ENCODE data around the gene MPND.

The MPND gene, protein sequence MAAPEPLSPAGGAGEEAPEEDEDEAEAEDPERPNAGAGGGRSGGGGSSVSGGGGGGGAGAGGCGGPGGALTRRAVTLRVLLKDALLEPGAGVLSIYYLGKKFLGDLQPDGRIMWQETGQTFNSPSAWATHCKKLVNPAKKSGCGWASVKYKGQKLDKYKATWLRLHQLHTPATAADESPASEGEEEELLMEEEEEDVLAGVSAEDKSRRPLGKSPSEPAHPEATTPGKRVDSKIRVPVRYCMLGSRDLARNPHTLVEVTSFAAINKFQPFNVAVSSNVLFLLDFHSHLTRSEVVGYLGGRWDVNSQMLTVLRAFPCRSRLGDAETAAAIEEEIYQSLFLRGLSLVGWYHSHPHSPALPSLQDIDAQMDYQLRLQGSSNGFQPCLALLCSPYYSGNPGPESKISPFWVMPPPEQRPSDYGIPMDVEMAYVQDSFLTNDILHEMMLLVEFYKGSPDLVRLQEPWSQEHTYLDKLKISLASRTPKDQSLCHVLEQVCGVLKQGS

DNA sequence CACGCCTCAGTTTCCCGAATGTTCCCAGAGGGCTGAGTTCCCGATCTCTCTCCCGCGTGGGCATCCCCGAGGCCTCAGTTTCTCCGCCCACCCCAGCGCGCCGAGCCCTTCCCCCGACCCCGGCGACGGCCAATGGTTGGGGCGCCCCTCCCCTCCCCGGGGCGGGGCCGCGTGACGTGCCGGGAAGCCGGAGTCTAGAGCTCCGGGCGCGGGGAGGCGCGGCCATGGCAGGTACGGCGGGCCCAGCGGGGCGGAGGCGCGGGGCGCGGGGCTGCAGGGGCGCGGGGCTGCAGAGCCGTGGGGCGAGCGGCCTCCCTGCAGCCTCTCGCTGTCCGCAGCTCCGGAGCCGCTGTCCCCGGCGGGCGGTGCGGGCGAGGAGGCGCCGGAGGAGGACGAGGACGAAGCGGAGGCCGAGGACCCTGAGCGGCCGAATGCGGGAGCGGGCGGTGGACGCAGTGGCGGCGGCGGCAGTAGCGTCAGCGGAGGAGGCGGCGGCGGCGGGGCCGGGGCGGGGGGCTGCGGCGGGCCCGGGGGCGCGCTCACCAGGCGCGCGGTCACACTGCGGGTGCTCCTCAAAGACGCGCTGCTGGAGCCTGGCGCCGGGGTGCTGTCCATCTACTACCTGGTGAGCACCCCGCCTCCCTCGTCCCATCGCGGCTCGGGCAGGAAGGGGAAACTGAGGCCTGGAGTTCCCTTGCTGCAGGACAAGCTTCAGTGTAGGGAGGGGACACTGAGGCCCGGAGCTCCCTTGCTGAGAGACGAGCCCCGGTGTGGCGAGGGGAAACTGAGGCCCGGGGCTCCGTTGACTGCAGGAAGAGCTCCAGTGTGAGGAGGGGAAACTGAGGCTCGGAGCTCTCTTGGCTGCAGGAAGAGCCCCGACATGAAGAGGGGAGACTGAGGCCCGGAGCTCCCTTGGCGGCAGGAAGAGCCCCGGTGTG is at the start of gene MPND:
MPND (plus strand) TSS at position 193 of the 938 bp plus-strand sequence; CDS start at position 225, 32 bp downstream.
- TF ChIP-seq, protein P1, sequence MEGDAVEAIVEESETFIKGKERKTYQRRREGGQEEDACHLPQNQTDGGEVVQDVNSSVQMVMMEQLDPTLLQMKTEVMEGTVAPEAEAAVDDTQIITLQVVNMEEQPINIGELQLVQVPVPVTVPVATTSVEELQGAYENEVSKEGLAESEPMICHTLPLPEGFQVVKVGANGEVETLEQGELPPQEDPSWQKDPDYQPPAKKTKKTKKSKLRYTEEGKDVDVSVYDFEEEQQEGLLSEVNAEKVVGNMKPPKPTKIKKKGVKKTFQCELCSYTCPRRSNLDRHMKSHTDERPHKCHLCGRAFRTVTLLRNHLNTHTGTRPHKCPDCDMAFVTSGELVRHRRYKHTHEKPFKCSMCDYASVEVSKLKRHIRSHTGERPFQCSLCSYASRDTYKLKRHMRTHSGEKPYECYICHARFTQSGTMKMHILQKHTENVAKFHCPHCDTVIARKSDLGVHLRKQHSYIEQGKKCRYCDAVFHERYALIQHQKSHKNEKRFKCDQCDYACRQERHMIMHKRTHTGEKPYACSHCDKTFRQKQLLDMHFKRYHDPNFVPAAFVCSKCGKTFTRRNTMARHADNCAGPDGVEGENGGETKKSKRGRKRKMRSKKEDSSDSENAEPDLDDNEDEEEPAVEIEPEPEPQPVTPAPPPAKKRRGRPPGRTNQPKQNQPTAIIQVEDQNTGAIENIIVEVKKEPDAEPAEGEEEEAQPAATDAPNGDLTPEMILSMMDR (IDR thresholded peaks at IDR 0.05; ENCODE audit: control insufficient read depth, insufficient read depth, low read depth, low read length, missing control alignments) = no peak
- H3K4me3 ChIP-seq (ENCODE audit: control insufficient read depth, low read depth, low read length) = peak within 1 kb of the TSS; percentile 85
- no peak for DNase-seq (ENCODE audit: low read depth)

DNA sequence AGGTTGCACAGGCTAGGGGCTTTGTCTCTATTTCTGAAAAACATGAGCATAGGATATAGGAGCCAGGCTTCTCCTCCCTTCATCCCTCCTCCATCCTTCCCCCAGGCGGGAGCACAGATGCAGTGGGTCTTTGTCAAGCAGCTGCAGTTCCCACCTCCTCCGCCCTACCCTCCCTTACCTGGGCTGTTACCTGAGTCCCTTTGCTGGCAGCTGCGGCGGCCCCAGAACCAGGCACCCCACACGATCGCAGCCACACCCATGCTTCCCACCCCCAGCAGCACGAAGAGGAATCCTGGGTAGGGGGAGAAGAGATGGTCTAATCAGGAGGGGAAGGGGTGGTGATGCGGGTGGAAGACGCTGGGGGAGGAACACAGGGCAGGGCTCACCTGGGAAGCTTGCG is 49.0 kb upstream of the MPND start:
- no peak overlapping the region for H3K4me3 ChIP-seq (ENCODE audit: control insufficient read depth, low read depth, low read length)
- DNase-seq (ENCODE audit: low read depth) = no peak

DNA sequence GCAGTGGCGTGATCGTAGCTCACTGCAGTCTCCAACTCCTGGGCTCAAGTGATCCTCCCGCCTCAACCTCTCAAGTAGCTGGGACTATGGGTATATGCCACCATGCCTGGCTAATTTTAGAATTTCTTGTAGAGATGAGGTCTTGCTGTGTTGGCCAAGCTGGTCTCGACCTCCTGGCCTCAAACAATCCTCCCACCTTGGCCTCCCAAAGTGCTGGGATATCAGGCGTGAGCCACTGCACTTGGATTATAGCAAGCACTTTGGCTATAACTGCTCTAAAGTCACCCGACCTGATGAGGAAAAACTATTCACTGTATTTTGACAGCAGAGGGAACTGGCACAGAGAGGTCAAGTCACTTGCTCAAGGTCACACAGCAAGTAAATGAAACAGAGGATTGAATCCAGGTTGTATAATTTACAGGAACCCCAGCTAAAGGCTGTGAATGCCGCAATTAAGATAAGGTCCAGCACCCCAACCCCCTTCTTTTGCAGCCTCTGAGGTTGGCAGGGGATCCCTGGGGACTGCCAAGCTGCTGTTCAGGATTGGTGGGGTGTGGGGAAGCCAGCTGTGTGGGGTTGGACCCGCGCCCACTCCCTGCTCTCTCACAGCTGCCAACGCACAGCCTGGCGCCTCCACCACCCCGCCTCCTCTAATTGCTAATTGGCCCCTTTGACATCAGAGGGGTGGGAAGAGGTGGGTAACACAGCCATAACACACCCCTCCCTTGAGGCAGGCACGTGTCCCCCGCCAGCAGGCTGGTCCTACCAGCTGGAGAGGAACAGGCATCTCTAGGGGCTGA is 47.2 kb upstream of the MPND start:
- H3K4me3 ChIP-seq (ENCODE audit: control insufficient read depth, low read depth, low read length) = no peak overlapping the region
- TF ChIP-seq, protein P1 (IDR thresholded peaks at IDR 0.05; ENCODE audit: control insufficient read depth, insufficient read depth, low read depth, low read length, missing control alignments) = no peak
- DNase-seq (ENCODE audit: low read depth) = no peak

More for the DNA sequence above, 49.0 kb upstream of the MPND start:
- TF ChIP-seq, protein P1 (IDR thresholded peaks at IDR 0.05; ENCODE audit: control insufficient read depth, insufficient read depth, low read depth, low read length, missing control alignments) = no peak

DNA sequence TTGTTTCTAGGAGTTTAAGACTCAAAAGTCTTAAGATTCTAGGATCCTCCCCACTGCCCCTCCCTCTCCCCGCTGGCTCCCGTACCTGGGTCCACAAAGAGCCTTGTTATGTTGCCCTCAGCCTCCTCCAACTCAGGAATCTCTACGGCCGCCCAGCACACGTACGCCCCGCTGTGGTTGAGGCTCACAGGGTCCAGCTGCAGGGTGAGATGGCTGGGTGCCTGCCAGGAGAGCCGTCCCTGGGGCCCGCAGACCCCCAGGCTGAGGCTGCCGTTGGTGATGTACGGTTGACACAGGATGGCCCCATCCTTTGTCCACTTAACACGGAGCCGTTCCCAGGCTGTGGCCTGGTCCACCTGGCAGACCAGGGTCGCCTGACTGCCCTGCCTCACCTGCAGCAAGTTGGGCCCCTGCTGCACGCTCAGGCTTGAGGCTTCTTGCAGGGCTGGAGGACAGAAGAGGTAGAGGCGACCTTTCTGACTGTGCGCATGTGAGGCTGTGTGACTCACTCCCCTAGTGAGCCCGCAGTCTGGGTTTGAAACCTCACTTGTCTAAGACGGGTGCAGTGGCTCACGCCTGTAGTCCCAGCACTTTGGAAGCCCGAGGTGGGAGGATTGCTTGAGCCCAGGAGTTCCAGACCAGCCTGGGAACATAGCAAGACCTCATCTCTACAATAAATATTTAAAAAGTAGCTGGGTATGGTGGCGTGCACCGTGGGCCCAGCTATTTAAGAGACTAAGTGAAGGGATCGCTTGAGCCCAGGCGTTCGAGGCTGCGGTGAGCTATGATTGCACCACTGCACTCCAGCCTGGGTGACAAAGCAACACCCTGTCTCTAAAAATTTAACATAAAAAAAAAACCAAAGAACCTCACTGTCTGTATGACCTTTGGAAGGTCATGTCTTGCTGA is 45.2 kb upstream of the MPND start:
- no peak for DNase-seq (ENCODE audit: low read depth)
- TF ChIP-seq, protein P1 (IDR thresholded peaks at IDR 0.05; ENCODE audit: control insufficient read depth, insufficient read depth, low read depth, low read length, missing control alignments) = no peak

DNA sequence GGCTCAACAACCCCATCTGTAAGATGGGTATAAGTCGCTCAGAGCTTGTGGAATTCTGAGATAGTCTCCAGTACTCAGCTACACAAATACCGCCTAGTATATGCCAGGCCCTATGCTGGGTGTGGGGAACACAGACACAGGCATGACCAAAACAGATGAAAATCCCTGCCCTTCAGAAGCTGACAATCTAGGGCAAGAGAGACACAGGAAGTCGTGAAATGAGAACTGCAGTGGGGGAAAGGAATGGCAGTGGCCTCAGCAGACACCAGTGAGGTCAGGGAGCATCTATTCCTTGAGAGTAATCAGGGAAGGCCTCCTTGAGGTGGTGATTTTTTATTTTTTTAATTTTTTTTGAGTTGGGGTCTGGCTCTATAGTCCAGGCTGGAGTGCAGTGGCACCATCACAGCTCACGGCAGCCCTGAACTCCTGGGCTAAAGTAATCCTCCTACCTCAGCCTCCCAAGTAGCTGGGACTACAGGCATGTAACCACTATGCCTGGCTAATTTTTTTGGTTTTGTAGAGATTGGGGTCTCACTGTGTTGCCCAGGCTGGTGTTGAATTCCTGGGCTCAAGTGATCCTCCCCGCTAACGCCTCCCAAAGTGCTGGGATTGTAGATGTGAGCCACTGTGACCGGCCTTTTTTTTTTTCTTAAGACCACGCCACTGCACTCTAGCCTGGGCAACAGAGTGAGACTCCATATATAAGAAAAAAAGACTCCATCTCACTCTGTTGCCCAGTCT is 44.4 kb upstream of the MPND start:
- DNase-seq (ENCODE audit: low read depth) = no peak
- TF ChIP-seq, protein P1 (IDR thresholded peaks at IDR 0.05; ENCODE audit: control insufficient read depth, insufficient read depth, low read depth, low read length, missing control alignments) = no peak

More for the DNA sequence above, 45.2 kb upstream of the MPND start:
- no peak overlapping the region for H3K4me3 ChIP-seq (ENCODE audit: control insufficient read depth, low read depth, low read length)

More for the DNA sequence above, 44.4 kb upstream of the MPND start:
- H3K4me3 ChIP-seq (ENCODE audit: control insufficient read depth, low read depth, low read length) = no peak overlapping the region
